Measurements from ENCODE around the gene TMEM135.

DNA sequence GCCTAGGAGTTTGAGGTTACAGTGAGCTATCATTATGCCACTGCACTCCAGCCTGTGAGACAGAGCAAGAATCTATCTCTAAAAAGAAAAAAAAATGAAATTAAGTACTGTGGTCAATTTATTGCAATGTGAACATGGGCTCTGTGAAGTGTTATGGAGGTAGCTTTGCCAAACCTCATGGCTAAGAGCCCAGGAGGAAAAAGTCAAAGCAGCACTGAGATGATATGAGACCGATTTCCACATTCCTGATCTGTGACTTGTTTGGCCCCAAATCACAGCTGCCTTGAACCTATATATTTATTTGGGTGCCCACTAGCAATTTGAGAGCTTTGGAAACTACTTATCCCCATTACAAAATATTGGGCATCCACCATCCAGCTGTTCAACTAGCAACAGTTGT is 29.8 kb upstream of the TMEM135 start:
- TF ChIP-seq, protein P1, sequence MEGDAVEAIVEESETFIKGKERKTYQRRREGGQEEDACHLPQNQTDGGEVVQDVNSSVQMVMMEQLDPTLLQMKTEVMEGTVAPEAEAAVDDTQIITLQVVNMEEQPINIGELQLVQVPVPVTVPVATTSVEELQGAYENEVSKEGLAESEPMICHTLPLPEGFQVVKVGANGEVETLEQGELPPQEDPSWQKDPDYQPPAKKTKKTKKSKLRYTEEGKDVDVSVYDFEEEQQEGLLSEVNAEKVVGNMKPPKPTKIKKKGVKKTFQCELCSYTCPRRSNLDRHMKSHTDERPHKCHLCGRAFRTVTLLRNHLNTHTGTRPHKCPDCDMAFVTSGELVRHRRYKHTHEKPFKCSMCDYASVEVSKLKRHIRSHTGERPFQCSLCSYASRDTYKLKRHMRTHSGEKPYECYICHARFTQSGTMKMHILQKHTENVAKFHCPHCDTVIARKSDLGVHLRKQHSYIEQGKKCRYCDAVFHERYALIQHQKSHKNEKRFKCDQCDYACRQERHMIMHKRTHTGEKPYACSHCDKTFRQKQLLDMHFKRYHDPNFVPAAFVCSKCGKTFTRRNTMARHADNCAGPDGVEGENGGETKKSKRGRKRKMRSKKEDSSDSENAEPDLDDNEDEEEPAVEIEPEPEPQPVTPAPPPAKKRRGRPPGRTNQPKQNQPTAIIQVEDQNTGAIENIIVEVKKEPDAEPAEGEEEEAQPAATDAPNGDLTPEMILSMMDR (IDR thresholded peaks at IDR 0.05): no peak
- TF ChIP-seq POLR2A (IDR thresholded peaks at IDR 0.05) (no peak), POLR2AphosphoS5 (IDR thresholded peaks at IDR 0.05) (no peak), EP300 (IDR thresholded peaks at IDR 0.05; ENCODE audit: low read depth) (no peak)

Measured in transverse colon (tissue), 4 donors.